NCI-H2196 treated with DMSO at 0.1 percent for 48 hours (cell line): ENCODE data around the gene PDZD4.
A peak's percentile ranks its signal among the peaks of the same experiment; 100 is the strongest.
"Not testable (repeated sequence)": the region's sequence is repeated elsewhere in the genome, so short reads cannot be mapped to it uniquely, and the experiment has no call there.

Experiments used
- DNase-seq: peaks from one replicate; lab custom pipeline; 2025; ENCODE audit not compliant: unreplicated experiment; lab: John Stamatoyannopoulos, UW

PDZD4 gene

GRCh38 chrX:153845195-153845594, 14.9 kb upstream of the PDZD4 start:
- DNase-seq = no peak

GRCh38 chrX:153844509-153845082, 14.3 kb upstream of the PDZD4 start:
- DNase-seq = no peak

- DNase-seq = no peak
These were observed 6.6 kb upstream of the PDZD4 start for GRCh38 chrX:153836921-153837320.

- no peak for DNase-seq
These were observed 2.4 kb upstream of the PDZD4 start for GRCh38 chrX:153832728-153833127.

GRCh38 chrX:153831429-153832150, 1.2 kb upstream of the PDZD4 start:
- no peak for DNase-seq

GRCh38 chrX:153830640-153831428, 490 bp upstream of the PDZD4 start:
- DNase-seq = no peak

- no peak for DNase-seq
These were observed 870 bp downstream of the PDZD4 start for GRCh38 chrX:153829549-153829798.

GRCh38 chrX:153828723-153829548, 1.4 kb downstream of the PDZD4 start:
- DNase-seq = no peak

GRCh38 chrX:153828308-153828707, 2.0 kb downstream of the PDZD4 start:
- no peak for DNase-seq

- DNase-seq = no peak
These were observed 2.4 kb downstream of the PDZD4 start for GRCh38 chrX:153827903-153828302.

- DNase-seq = no peak
These were observed 3.3 kb downstream of the PDZD4 start for GRCh38 chrX:153827016-153827415.

GRCh38 chrX:153825042-153825441, 5.3 kb downstream of the PDZD4 start:
- no peak for DNase-seq

GRCh38 chrX:153824348-153824747, 6.0 kb downstream of the PDZD4 start:
- no peak for DNase-seq

- no peak for DNase-seq
These were observed 9.3 kb downstream of the PDZD4 start for GRCh38 chrX:153821066-153821465.

- DNase-seq = no peak
These were observed 9.7 kb downstream of the PDZD4 start for GRCh38 chrX:153820601-153821000.

GRCh38 chrX:153819384-153820040, 10.8 kb downstream of the PDZD4 start:
- DNase-seq = no peak

- DNase-seq = peak; percentile 2
These were observed 11.6 kb downstream of the PDZD4 start for GRCh38 chrX:153818571-153819383.

GRCh38 chrX:153818064-153818463, 12.3 kb downstream of the PDZD4 start:
- DNase-seq = not testable (repeated sequence)

- no peak for DNase-seq
These were observed 13.3 kb downstream of the PDZD4 start for GRCh38 chrX:153816831-153817690.
